ENCODE results near the gene TMEM255B. TPM values are rescaled to one million over a fixed set of nuclear protein-coding genes. Genes with fewer than 3 reads are reported as not detected.
A peak's percentile ranks its signal among the peaks of the same experiment; 100 is the strongest.

Gene TMEM255B
- total RNA-seq, 1 experiment from 2014 or later: 7.7 TPM

DNA sequence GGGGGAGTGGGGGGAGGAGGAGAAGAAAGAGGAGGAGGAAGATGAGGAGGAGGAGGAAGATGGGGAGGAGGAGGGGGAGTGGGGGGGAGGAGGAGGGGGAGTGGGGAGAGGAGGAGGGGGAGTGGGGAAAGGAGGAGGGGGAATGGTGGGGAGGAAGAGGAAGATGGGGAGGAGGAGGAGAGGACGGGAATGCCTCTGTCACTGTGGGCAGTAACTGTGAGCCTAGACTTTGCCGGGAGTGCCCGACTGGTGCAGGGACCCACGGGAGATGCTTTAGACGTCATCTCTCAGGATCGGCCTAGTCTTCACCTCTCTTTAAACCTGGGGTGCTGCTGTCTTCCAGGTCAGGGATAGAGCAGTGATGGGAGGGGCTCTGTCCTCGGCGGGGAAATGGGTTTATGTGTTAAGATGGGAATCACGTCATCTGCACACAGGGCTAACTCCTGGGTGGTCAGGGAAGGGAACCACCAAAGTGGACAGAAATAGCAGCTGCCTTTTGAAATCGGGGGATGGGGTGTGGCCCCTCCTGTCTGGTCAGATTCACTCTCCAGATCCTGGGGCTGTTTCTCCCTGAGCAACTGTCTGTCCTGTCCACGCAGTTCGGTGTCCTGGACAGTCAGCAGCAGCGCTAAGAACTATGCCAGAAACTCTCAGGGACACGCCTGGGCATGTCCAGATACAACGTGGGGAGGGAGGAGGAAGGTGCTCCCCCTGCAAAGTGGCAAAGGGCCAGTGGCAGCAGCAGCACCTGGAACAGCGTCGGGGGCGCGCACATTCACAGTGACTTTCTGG, 77.9 kb downstream of the TMEM255B start:
- DNase-seq (ENCODE audit: low read depth, low spot score): peak; percentile 33
- Histone ChIP-seq H3K27ac (ENCODE audit: low read depth, low read length) (peak overlapping the region; percentile 100), H3K27me3 (ENCODE audit: insufficient read depth, low read length) (no peaks in the 10 kb centered on the region), H3K36me3 (ENCODE audit: control insufficient read depth in 1 of 2, insufficient read depth in 2 of 2, low read length in 2 of 2) (peaks cover 0 to 4% of the 10 kb centered on the region in 2 experiments; a peak in 1 of 4 replicates), H3K4me2 (ENCODE audit: low read length) (peak overlapping the region; percentile 87), H3K79me2 (ENCODE audit: insufficient read depth, low read length) (no peaks in the 10 kb centered on the region), H3K9me2 (ENCODE audit: insufficient read depth) (no peaks in the 10 kb centered on the region), H3K9ac (ENCODE audit: low read length) (peak overlapping the region; percentile 51), H4K20me1 (ENCODE audit: insufficient read depth) (no peaks in the 10 kb centered on the region), H2AFZ (ENCODE audit: low read depth, low read length, poor library complexity, severe bottlenecking) (no peak overlapping the region), H3K4me1 (ENCODE audit: control insufficient read depth in 1 of 2, insufficient read depth in 2 of 2, low read length in 2 of 2) (peaks cover 29 to 45% of the 10 kb centered on the region in 2 experiments), H3K4me3 (replicated peaks in 1 of 2; ENCODE audit: low read depth in 1 of 2, low read length in 2 of 2) (peak overlapping the region; percentile 9 to 26; a peak in 3 of 4 replicates), H3K9me3 (ENCODE audit: control insufficient read depth in 1 of 2, insufficient read depth in 1 of 2, low read depth in 1 of 2, low read length in 2 of 2) (no peaks in the 10 kb centered on the region)
- intact Hi-C loops (cut with micrococcal nuclease): no loop called here
- RAD21 ChIA-PET (ENCODE audit: low non-redundant PET in 1 of 2, low total read pairs in 2 of 2, uncharacterized antibody in 2 of 2, unreplicated experiment in 2 of 2): no interaction called here
- BruUV-seq (replicated peaks): TSS peak; percentile 79
- TF ChIP-seq, protein P1, sequence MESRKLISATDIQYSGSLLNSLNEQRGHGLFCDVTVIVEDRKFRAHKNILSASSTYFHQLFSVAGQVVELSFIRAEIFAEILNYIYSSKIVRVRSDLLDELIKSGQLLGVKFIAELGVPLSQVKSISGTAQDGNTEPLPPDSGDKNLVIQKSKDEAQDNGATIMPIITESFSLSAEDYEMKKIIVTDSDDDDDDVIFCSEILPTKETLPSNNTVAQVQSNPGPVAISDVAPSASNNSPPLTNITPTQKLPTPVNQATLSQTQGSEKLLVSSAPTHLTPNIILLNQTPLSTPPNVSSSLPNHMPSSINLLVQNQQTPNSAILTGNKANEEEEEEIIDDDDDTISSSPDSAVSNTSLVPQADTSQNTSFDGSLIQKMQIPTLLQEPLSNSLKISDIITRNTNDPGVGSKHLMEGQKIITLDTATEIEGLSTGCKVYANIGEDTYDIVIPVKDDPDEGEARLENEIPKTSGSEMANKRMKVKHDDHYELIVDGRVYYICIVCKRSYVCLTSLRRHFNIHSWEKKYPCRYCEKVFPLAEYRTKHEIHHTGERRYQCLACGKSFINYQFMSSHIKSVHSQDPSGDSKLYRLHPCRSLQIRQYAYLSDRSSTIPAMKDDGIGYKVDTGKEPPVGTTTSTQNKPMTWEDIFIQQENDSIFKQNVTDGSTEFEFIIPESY (IDR thresholded peaks at IDR 0.05; ENCODE audit: extremely low read depth, insufficient replicate concordance, low read length): peak; percentile 20
- TF ChIP-seq SP1 (IDR thresholded peaks at IDR 0.05; ENCODE audit: low read depth): no peak
- CTCF ChIA-PET: no interaction called here
- ATAC-seq: peak; percentile 52
- POLR2A ChIA-PET: no interaction called here

DNA sequence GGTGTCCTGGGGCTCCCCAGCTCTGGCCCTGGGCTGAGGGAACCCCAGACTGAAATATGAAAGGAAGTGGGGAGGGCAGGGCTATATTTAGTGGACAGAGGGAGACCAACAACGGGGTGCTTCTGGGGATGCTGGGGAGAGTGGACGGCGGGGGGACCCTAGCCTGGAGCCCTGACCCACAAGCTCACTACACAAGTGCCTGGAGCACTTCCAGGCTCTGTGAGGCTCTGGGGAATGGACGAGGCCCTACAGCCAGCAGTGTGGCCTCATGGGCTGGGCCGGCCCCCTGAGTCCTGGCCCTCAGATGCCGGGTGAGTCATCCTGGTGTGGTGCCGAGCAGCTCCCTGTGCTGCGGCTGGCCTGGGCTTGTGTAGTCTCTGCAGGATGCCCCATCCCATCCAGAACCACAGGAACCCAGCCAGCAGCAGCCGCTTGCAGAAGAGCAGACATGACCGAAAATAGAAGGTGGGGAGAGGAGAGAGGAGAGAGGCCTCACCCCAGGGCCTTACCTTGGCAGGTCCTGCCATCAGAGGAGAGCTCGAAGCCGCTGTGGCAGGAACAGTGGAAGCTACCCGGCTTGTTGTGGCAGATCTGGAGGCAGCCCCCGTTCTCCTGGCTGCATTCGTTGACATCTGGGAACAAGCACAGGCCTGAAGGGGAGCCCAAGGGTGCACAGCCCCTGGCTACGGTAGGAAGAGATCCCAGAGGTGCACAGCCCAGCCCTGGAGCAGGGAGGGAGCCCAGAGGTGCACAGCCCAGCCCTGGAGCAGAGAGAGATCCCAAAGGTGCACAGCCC, 78.7 kb downstream of the TMEM255B start:
- peak; percentile 67 for DNase-seq (ENCODE audit: low read depth, low spot score)
- 0 out of 2 replicates have a peak, but pooled peaks have one; percentile 7 for TF ChIP-seq ZFX (IDR thresholded peaks at IDR 0.05)
- TF ChIP-seq ELF1 (IDR thresholded peaks at IDR 0.05; ENCODE audit: borderline replicate concordance, low read depth): no peak
- TF ChIP-seq POLR2AphosphoS5 (IDR thresholded peaks at IDR 0.05; ENCODE audit: low read depth, low read length): peak; percentile 49; the same call in 1 of the 2 replicates
- Histone ChIP-seq H3K4me2 (ENCODE audit: low read length) (peak overlapping the region; percentile 87), H3K9me2 (ENCODE audit: insufficient read depth) (no peaks in the 10 kb centered on the region), H3K9me3 (ENCODE audit: control insufficient read depth in 1 of 2, insufficient read depth in 1 of 2, low read depth in 1 of 2, low read length in 2 of 2) (no peaks in the 10 kb centered on the region), H3K4me1 (ENCODE audit: control insufficient read depth in 1 of 2, insufficient read depth in 2 of 2, low read length in 2 of 2) (peaks cover 29 to 45% of the 10 kb centered on the region in 2 experiments), H2AFZ (ENCODE audit: low read depth, low read length, poor library complexity, severe bottlenecking) (no peak overlapping the region), H3K27me3 (ENCODE audit: insufficient read depth, low read length) (no peaks in the 10 kb centered on the region), H3K9ac (ENCODE audit: low read length) (peak overlapping the region; percentile 51), H4K20me1 (ENCODE audit: insufficient read depth) (no peaks in the 10 kb centered on the region), H3K4me3 (replicated peaks in 1 of 2; ENCODE audit: low read depth in 1 of 2, low read length in 2 of 2) (peak overlapping the region; percentile 15 to 26), H3K36me3 (ENCODE audit: control insufficient read depth in 1 of 2, insufficient read depth in 2 of 2, low read length in 2 of 2) (peaks cover 0 to 4% of the 10 kb centered on the region in 2 experiments; a peak in 1 of 4 replicates), H3K27ac (ENCODE audit: low read depth, low read length) (peak overlapping the region; percentile 100), H3K79me2 (ENCODE audit: insufficient read depth, low read length) (no peaks in the 10 kb centered on the region)
- peak; percentile 88 for ATAC-seq
- ChIA-PET RAD21 (ENCODE audit: low non-redundant PET in 1 of 2, low total read pairs in 2 of 2, uncharacterized antibody in 2 of 2, unreplicated experiment in 2 of 2) (no interaction called here), POLR2A (interaction anchor here (0.7 kb wide), 1 partner anchor 54 kb away, joined by 3 read pairs; no protein-coding TSS in a partner anchor), CTCF (no interaction called here)
- intact Hi-C loops (cut with micrococcal nuclease): no loop called here
- BruUV-seq (replicated peaks): no TSS peak
